Stimulated activated CD4-positive, alpha-beta T cell treated with anti-CD3 and anti-CD28 coated beads, Interleukin-2, amount 100 ng/mL, for 4 hours (primary cell): ENCODE measurements around the gene TBATA.

Experiments used
- DNase-seq: peaks from one replicate; pipeline ENCODE4 v3.0.0-alpha.2; 2020; ENCODE audit warnings: low read depth

TBATA gene, protein sequence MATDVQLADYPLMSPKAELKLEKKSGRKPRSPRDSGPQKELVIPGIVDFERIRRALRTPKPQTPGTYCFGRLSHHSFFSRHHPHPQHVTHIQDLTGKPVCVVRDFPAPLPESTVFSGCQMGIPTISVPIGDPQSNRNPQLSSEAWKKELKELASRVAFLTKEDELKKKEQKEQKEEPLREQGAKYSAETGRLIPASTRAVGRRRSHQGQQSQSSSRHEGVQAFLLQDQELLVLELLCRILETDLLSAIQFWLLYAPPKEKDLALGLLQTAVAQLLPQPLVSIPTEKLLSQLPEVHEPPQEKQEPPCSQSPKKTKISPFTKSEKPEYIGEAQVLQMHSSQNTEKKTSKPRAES

GRCh38 chr10:70785190-70785589 is at the start of gene TBATA:
Gene TBATA, minus strand, starts transcription at chr10:70785377. Its CDS starts 1,998 bp downstream, at chr10:70783379.
- DNase-seq = no peak

GRCh38 chr10:70834441-70835151 is 49.4 kb upstream of the TBATA start:
- no peak for DNase-seq

- no peak for DNase-seq
Measured at GRCh38 chr10:70834021-70834420, 48.8 kb upstream of the TBATA start.

DNA sequence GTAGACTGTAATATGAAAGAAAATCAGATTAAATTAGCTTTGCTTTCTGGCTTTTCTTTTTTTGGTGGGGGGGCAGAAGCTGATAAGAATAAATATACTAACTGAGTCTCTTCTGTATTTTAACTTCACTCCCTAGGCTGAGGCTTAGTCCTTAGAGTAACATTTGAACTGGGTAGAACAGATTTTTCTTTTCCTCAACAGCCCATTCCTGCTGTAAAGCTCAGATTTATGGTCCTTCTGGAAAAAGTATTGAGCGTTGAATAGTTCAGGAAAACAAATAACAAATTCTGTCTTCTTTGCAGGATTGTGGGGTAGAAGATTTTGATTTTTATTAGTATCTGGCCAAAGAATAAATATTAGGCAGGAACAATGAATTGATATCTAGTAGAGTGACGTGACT is 48.4 kb upstream of the TBATA start:
- DNase-seq = no peak

DNA sequence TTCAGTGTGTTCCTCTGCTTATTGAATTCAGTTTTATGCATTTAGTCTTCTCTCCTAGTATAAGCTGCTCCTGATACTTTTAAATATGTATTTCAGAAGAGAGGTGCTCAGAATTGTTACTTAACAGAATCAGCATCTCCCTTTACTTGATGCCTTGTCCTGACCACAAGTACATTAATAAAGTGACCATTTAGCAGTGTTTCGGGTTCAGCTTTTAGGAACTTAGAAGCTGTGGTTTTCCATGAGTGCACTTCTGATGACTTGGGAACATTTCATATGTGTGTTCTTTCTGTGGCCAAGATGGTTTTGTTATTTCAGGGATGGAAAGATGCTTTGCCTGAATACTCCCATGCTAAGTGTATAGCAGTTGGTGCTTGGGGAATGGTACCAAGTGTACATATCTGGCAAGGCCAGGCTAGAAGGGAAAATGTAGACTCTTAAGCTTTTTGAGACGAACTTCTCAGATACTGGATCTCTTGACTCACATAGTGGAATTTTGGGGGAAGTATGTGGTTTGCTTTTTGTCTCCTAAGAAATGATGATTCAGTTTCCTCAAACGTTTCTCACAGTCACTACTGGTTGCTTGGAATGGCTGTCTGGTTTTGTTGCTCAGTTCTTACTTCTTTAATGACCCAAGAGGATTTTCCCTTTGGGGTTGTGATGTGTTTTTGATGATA is 47.8 kb upstream of the TBATA start:
- no peak for DNase-seq

GRCh38 chr10:70832221-70832620 is 47.0 kb upstream of the TBATA start:
- DNase-seq = no peak

DNA sequence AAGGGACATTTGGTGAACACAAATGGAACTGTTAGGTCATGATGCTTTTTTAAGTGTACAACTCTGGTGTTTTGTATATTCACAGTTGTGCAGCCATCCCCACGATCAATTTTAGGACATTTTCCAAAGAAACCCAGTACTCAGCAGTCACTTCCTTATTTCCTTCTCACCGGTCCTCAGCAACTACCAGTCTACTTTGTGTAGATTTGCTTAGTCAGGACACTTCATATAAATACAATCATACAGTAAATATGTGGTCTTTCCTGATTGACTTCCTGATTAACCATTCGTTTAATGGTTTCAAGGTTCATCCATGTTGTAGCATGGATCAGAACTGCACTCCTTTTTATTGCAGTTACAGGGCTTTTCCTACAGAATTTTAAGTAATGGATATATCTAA is 45.0 kb upstream of the TBATA start:
- DNase-seq = no peak

DNA sequence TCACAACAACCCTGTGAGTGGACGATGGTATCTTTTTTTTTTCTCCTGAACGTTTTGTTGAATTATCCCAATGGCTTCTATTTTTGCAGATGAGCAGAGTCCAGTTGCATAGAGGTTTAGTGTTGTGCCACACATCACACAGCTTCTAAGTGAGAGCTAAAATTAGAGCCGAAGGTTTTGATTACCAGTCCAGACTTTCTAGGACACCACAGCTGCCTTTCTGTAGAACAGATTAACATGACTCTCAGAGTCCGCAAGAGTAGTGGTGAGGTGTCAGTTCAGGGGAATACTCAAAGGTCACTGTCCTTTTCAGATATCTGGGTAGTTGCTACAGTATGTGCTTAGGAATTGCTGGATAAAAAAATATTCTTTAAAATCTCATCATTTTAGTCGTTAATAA is 44.4 kb upstream of the TBATA start:
- no peak for DNase-seq

DNA sequence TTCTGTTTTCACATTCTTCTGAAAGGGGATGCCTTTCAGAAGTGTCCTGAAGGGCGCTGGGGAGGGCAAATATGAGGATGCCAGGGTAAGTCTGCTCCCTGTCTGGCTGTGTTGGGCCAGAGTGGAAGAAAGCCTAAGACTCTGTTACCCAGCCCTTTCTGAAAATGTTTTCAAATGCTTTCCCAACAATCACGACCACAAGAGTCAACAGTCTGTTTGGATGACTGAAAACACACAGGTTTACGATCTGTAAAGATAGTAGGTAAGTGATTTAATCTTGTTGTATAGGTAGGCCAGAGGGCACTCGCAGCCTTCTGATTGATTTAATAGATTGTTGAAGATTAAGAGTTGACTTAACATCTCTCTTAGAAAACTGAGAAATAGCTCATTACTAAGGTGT is 43.7 kb upstream of the TBATA start:
- DNase-seq = no peak

GRCh38 chr10:70827086-70827757 is 42.0 kb upstream of the TBATA start:
- DNase-seq = no peak

GRCh38 chr10:70822076-70822820 is 37.1 kb upstream of the TBATA start:
- DNase-seq = no peak

GRCh38 chr10:70820976-70821750 is 36.0 kb upstream of the TBATA start:
- no peak for DNase-seq

GRCh38 chr10:70816220-70816894 is 31.2 kb upstream of the TBATA start:
- DNase-seq = no peak

DNA sequence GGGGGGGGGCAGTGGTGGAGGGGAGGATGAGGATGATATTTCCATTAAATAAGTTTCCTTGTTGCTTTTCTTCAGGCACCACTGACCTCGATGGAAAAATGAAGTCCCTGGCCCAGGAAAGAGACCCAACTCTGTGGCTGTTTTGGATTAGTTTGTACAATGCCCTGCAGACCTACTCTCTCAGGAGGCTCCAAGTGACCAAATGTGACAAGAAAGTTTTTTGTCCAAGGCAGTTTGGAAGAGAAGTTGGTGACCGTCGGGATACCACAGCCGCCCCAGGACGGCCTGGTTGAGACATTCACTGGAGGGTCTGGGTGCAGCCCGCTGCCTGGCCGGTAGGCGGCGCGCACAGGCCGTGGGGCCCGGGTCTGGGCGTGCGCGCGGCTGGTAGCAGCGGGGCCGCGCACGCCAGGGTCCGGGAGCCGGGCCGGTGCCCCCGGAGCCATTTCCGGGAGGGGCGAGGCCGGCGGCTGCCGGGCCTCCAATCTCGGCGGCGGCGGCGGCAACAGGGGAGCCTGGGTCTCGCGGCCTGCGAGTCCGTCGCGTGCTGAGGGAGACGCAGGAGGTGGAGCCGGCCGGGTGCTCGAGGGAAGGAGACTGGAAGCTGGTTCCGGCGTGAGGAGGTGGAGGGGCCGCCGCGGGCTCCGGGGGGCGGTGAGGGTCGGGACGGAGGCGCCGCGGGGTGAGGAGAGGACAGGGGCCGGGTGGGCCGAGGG is 30.5 kb upstream of the TBATA start, which contains the start of gene SGPL1:
TSS of gene SGPL1 (plus strand) at position 445 of the 716 bp plus-strand sequence. CDS start 906 bp downstream, outside the sequence.
- DNase-seq = peak; percentile 76

DNA sequence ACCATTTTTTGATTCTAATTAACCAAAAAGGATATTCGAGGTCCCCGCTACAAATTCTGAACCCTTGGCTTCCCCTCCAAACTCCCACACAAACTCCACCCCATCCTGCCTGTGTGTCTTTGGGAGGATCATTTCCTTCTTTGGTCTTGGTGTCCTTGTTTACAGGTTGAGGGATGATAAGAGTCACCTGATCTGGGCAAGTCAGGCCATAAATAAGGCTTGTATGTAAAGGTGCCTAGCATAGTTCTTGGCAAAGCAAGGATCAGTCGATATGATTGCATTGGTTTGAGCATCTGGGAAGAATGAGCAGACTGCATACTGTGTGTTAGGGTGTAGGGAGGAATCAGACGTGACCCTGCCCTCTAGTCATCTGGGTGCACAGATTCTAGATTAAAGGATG is 28.9 kb upstream of the TBATA start:
- no peak for DNase-seq

DNA sequence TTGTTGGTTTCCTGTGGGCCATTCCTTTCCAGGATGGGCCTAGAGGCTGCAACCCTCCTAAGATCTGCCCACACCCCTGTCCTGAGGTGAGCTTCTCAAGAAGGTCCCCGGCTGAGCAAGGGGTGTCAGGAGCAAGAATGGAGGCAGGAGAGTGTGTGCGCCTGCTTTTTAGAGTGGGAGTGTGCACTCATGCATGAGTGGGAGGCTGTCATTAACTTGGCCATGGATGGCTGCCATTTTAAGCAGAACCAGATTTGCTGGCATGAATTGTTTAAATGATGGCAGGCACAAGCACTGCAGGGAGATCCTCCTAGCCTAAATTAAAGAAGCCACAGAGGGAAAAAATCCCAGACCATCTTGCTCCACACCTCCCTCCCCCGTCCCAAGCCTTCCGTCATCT is 27.6 kb upstream of the TBATA start:
- DNase-seq = no peak

- DNase-seq = no peak
Measured at GRCh38 chr10:70811881-70812280, 26.7 kb upstream of the TBATA start.

DNA sequence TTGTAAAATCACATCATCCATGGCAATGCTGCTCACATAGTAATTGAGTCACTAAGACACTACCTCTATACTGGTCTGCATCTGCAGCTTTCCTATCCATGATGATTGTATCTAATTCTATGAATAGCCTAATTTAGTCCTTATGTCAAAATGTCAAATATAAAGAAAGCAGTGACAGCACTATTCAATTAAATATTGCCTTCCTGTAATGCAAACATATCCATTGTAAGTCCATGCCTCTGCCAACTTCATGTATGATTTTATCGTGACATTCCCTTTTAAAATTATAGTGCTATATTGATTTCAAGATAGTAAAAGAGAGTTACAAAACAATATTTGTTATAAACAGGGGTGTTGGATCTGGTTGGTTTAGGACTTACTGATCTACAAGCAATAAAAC is 25.8 kb upstream of the TBATA start:
- no peak for DNase-seq

- no peak for DNase-seq
Measured at GRCh38 chr10:70809726-70810125, 24.5 kb upstream of the TBATA start.
